Measurements from ENCODE around the gene BOC.

The BOC gene

GRCh38 chr3:113212844-113213375, 1.6 kb downstream of the BOC start:
- H3K9me3 Mint-ChIP-seq = no peaks in the 10 kb centered on the region
- peak overlapping the region; percentile 95 to 99 (median 97) for H3K27ac Mint-ChIP-seq
- H3K4me1 Mint-ChIP-seq = peaks cover 67% of the 10 kb centered on the region
- TF ChIP-seq CTCF (IDR thresholded peaks at IDR 0.05; ENCODE audit: unreplicated experiment in 3 of 3) = no peak
- peak overlapping the region; percentile 94 to 95 (median 95) for H3K4me3 Mint-ChIP-seq
- H3K36me3 Mint-ChIP-seq (ENCODE audit: low read depth) = peaks cover 36% of the 10 kb centered on the region
- peaks cover 3% of the 10 kb centered on the region for H3K27me3 Mint-ChIP-seq (ENCODE audit: low read depth)

- Mint-ChIP-seq H3K4me3 (peak overlapping the region; percentile 94 to 95 (median 95)), H3K4me1 (peaks cover 70% of the 10 kb centered on the region), H3K36me3 (ENCODE audit: low read depth) (peaks cover 45% of the 10 kb centered on the region), H3K9me3 (no peaks in the 10 kb centered on the region), H3K27ac (peak overlapping the region; percentile 95 to 99 (median 97)), H3K27me3 (ENCODE audit: low read depth) (peaks cover 3% of the 10 kb centered on the region)
- TF ChIP-seq CTCF (IDR thresholded peaks at IDR 0.05; ENCODE audit: unreplicated experiment in 3 of 3) = no peak
These were observed 2.7 kb downstream of the BOC start for GRCh38 chr3:113213896-113214587.

- peaks cover 3% of the 10 kb centered on the region for H3K27me3 Mint-ChIP-seq (ENCODE audit: low read depth)
- no peak for TF ChIP-seq CTCF (IDR thresholded peaks at IDR 0.05; ENCODE audit: unreplicated experiment in 3 of 3)
- H3K27ac Mint-ChIP-seq = peak overlapping the region; percentile 95 to 99 (median 97)
These were observed 3.7 kb downstream of the BOC start for GRCh38 chr3:113214917-113215595.

GRCh38 chr3:113216393-113216792, 5.0 kb downstream of the BOC start:
- Mint-ChIP-seq H3K27ac (peak overlapping the region in 2 of 3 experiments; percentile 65 to 97), H3K4me1 (peaks cover 77% of the 10 kb centered on the region), H3K4me3 (peak overlapping the region in 2 of 3 experiments; percentile 29 to 39), H3K36me3 (ENCODE audit: low read depth) (peaks cover 68% of the 10 kb centered on the region), H3K27me3 (ENCODE audit: low read depth) (no peaks in the 10 kb centered on the region), H3K9me3 (no peaks in the 10 kb centered on the region)
- no peak for TF ChIP-seq CTCF (IDR thresholded peaks at IDR 0.05; ENCODE audit: unreplicated experiment in 3 of 3)

More at GRCh38 chr3:113214917-113215595, 3.7 kb downstream of the BOC start:
- Mint-ChIP-seq H3K9me3 (no peaks in the 10 kb centered on the region), H3K36me3 (ENCODE audit: low read depth) (peaks cover 55% of the 10 kb centered on the region), H3K4me1 (peaks cover 70% of the 10 kb centered on the region), H3K4me3 (peak overlapping the region; percentile 94 to 95 (median 95))

GRCh38 chr3:113218011-113218680, 6.8 kb downstream of the BOC start:
- Mint-ChIP-seq H3K27ac (peak overlapping the region; percentile 70 to 78 (median 78)), H3K36me3 (ENCODE audit: low read depth) (peaks cover 78% of the 10 kb centered on the region), H3K4me1 (peaks cover 89% of the 10 kb centered on the region), H3K27me3 (ENCODE audit: low read depth) (no peaks in the 10 kb centered on the region), H3K9me3 (no peaks in the 10 kb centered on the region), H3K4me3 (peak overlapping the region in 2 of 3 experiments; percentile 10 to 62)
- TF ChIP-seq CTCF (IDR thresholded peaks at IDR 0.05; ENCODE audit: unreplicated experiment in 3 of 3) = no peak
